Measurements from ENCODE around the gene CLCA2.

CLCA2 gene

GRCh38 chr1:86478416-86479156 lies 54.6 kb downstream of the CLCA2 start:
- H3K4me3 ChIP-seq (ENCODE audit: low read length, poor library complexity, severe bottlenecking) = no peak overlapping the region
- no peaks in the 10 kb centered on the region for H3K36me3 ChIP-seq (ENCODE audit: insufficient read depth, low read length)
- H3K9me3 ChIP-seq (ENCODE audit: insufficient read depth, low read depth, low read length) = no peaks in the 10 kb centered on the region
- no peaks in the 10 kb centered on the region for H3K4me1 ChIP-seq (ENCODE audit: insufficient read depth, low read length, poor library complexity, severe bottlenecking)
- no peak overlapping the region for H3K9ac ChIP-seq (ENCODE audit: low read depth, low read length, poor library complexity, severe bottlenecking)
- no peaks in the 10 kb centered on the region for H4K20me1 ChIP-seq (ENCODE audit: insufficient read depth, low read length, poor library complexity, severe bottlenecking)
- no peaks in the 10 kb centered on the region for H3K79me2 ChIP-seq (ENCODE audit: insufficient read depth, low read length)
- H3K27me3 ChIP-seq (ENCODE audit: insufficient read depth, low read length, poor library complexity, severe bottlenecking) = peaks cover 5% of the 10 kb centered on the region
- TF ChIP-seq CTCF (conservative IDR thresholded peaks at IDR 0.05; ENCODE audit: low read length) (no peak), EZH2phosphoT487 (IDR thresholded peaks at IDR 0.05; ENCODE audit: borderline replicate concordance) (no peak)
- H3F3A ChIP-seq (ENCODE audit: low read depth) = no peaks in the 10 kb centered on the region
- no peak overlapping the region for H3K4me2 ChIP-seq (ENCODE audit: low read depth, low read length, poor library complexity, severe bottlenecking)
- H2AFZ ChIP-seq (ENCODE audit: low read length) = no peak overlapping the region
- no peaks in the 10 kb centered on the region for H3K9me2 ChIP-seq (replicated peaks; ENCODE audit: low read depth, low read length)

- Histone ChIP-seq H3K27me3 (ENCODE audit: insufficient read depth, low read length, poor library complexity, severe bottlenecking) (peaks cover 5% of the 10 kb centered on the region), H3K36me3 (ENCODE audit: insufficient read depth, low read length) (no peaks in the 10 kb centered on the region), H3K79me2 (ENCODE audit: insufficient read depth, low read length) (no peaks in the 10 kb centered on the region), H3K4me1 (ENCODE audit: insufficient read depth, low read length, poor library complexity, severe bottlenecking) (no peaks in the 10 kb centered on the region), H3F3A (ENCODE audit: low read depth) (no peaks in the 10 kb centered on the region), H3K4me3 (ENCODE audit: low read length, poor library complexity, severe bottlenecking) (no peak overlapping the region), H3K9ac (ENCODE audit: low read depth, low read length, poor library complexity, severe bottlenecking) (no peak overlapping the region), H2AFZ (ENCODE audit: low read length) (no peak overlapping the region), H3K9me3 (ENCODE audit: insufficient read depth, low read depth, low read length) (no peaks in the 10 kb centered on the region), H4K20me1 (ENCODE audit: insufficient read depth, low read length, poor library complexity, severe bottlenecking) (no peaks in the 10 kb centered on the region), H3K4me2 (ENCODE audit: low read depth, low read length, poor library complexity, severe bottlenecking) (no peak overlapping the region), H3K9me2 (replicated peaks; ENCODE audit: low read depth, low read length) (no peaks in the 10 kb centered on the region)
- TF ChIP-seq EZH2phosphoT487 (IDR thresholded peaks at IDR 0.05; ENCODE audit: borderline replicate concordance) (no peak), CTCF (conservative IDR thresholded peaks at IDR 0.05; ENCODE audit: low read length) (no peak)
Observed at GRCh38 chr1:86481966-86482365, 58.0 kb downstream of the CLCA2 start.

GRCh38 chr1:86487131-86487810 lies 63.3 kb downstream of the CLCA2 start:
- H3K9me2 ChIP-seq (replicated peaks; ENCODE audit: low read depth, low read length) = no peaks in the 10 kb centered on the region
- H3K27me3 ChIP-seq (ENCODE audit: insufficient read depth, low read length, poor library complexity, severe bottlenecking) = peaks cover 2% of the 10 kb centered on the region
- H3K9ac ChIP-seq (ENCODE audit: low read depth, low read length, poor library complexity, severe bottlenecking) = no peak overlapping the region
- no peaks in the 10 kb centered on the region for H3K36me3 ChIP-seq (ENCODE audit: insufficient read depth, low read length)
- no peak overlapping the region for H3K4me2 ChIP-seq (ENCODE audit: low read depth, low read length, poor library complexity, severe bottlenecking)
- TF ChIP-seq EZH2phosphoT487 (IDR thresholded peaks at IDR 0.05; ENCODE audit: borderline replicate concordance) (no peak), CTCF (conservative IDR thresholded peaks at IDR 0.05; ENCODE audit: low read length) (no peak)
- no peaks in the 10 kb centered on the region for H3K4me1 ChIP-seq (ENCODE audit: insufficient read depth, low read length, poor library complexity, severe bottlenecking)
- no peaks in the 10 kb centered on the region for H4K20me1 ChIP-seq (ENCODE audit: insufficient read depth, low read length, poor library complexity, severe bottlenecking)
- H3K79me2 ChIP-seq (ENCODE audit: insufficient read depth, low read length) = no peaks in the 10 kb centered on the region
- no peak overlapping the region for H3K4me3 ChIP-seq (ENCODE audit: low read length, poor library complexity, severe bottlenecking)
- no peaks in the 10 kb centered on the region for H3F3A ChIP-seq (ENCODE audit: low read depth)
- no peaks in the 10 kb centered on the region for H3K9me3 ChIP-seq (ENCODE audit: insufficient read depth, low read depth, low read length)
- no peak overlapping the region for H2AFZ ChIP-seq (ENCODE audit: low read length)
